ENCODE results near the gene DCST1. TPM values are rescaled to one million over a fixed set of nuclear protein-coding genes. Genes with fewer than 3 reads are reported as not detected.
A peak's percentile ranks its signal among the peaks of the same experiment; 100 is the strongest.

Gene DCST1
- total RNA-seq, 3 donors from 2014 or later = not detected

DNA sequence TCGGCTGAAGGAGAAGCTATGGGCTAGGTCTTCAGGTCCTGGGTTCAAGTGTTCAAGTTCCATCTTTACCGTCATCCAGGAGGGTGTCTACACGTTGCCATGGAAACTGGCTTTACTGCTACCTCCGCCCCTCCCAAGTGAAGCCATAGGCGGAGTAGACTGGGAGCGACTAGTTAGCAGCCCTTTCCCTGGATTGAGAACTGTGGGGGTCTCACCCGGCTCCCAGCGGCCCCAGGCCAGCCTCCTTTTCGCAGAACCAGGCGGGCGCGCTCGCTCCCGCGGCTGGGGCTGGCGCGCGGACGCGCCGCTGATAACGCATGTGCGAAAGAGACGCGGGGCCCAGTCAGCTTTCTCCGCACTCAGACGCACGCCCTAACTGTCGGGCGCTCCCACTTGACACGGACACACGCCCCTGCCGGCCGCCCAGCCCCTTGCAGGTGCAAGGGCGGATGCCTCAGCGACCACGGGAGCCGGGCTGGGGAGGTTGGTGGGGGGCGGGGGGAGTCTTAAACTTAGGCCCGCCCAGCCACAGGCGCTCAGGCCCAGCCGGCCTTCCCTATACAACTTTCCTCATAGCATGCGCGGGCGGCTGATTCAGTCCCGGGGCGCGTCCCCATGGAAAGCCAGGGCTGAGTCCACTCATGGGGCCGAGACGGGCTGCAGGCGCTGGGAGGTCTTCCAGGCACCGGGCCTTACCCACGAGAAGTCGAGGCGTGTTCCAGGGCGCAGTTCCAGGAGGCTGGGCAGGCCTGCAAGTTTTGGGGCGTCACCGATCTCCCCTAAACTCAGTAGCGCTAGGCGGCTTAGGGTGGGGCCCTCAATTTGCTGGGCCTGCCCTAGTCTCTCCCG lies 37.3 kb downstream of the DCST1 start:
- Mint-ChIP-seq H3K27me3 (ENCODE audit: low read depth) (no peaks in the 10 kb centered on the region), H3K4me3 (peak overlapping the region; percentile 19), H3K4me1 (ENCODE audit: low read depth) (peaks cover 18% of the 10 kb centered on the region), H3K9me3 (no peaks in the 10 kb centered on the region), H3K36me3 (ENCODE audit: insufficient read depth) (peaks cover 4% of the 10 kb centered on the region)
- DNase-seq (peak; percentile 61), ATAC-seq (peak; percentile 96 to 98)

DNA sequence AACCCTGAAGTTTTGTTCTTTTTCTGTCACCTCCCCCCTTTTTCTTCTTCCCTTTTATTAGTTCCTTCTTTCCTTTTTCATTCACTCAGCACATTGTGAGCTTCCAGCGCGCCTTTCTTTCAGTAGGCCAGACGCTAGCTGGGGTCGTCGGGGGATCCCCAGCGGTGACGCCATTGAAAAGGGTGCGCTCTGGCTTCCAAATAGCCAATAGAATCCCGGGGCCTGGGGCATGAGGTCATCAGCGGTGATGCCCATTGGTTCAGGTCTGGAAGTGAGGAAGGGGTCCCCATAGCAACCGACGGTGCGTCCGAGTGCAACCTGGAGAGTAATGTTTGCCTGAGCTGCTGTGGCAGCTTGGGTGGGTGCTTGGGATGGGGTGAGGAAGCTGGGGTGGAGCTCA lies 38.1 kb downstream of the DCST1 start:
- H3K36me3 Mint-ChIP-seq (ENCODE audit: insufficient read depth) = peaks cover 4% of the 10 kb centered on the region
- H3K27me3 Mint-ChIP-seq (ENCODE audit: low read depth) = no peaks in the 10 kb centered on the region
- DNase-seq (no peak), ATAC-seq (no peak)
- H3K9me3 Mint-ChIP-seq = no peaks in the 10 kb centered on the region
- peaks cover 18% of the 10 kb centered on the region for H3K4me1 Mint-ChIP-seq (ENCODE audit: low read depth)
- peak overlapping the region; percentile 5 for H3K4me3 Mint-ChIP-seq

DNA sequence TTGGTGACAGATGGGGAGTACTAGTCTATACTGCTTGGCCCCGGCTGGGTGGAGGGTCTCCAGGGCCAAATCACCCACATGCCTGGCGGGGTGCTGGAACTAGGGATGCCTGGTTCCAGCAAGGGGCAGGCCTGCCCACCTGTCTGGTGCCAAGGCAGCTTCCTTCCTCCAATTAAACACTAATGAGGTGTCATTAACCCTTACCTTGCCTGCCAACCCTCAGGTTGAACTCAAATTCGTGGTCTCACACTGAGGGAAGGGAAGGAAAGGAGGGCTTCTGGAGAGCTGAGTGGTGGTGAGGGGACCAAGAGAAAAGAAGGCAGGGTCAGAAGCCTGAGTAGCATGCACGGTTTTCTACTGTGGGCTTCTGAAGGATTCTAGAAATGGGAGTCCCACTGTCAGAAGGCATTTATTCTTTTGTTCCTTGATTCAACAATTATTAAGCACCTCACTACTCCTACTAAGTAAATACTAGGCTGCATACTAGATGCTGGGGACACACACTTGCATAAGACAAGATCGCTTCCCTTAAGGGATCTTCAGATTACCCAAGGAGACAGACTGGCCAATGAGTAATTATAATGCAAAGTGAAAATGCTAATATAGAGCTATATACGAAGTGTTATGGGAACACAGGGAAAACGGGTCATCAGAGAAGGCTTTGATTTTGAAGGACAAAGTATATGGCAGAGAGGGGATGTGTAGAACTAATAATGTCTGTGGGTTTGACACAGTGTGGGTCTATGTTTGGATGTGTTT lies 39.1 kb downstream of the DCST1 start:
- DNase-seq (no peak), ATAC-seq (no peak)
- Mint-ChIP-seq H3K4me3 (no peak overlapping the region), H3K36me3 (ENCODE audit: insufficient read depth) (peaks cover 2% of the 10 kb centered on the region), H3K27me3 (ENCODE audit: low read depth) (no peaks in the 10 kb centered on the region), H3K4me1 (ENCODE audit: low read depth) (peaks cover 18% of the 10 kb centered on the region), H3K9me3 (no peaks in the 10 kb centered on the region)

- Mint-ChIP-seq H3K4me1 (ENCODE audit: low read depth) (peaks cover 18% of the 10 kb centered on the region), H3K9me3 (no peaks in the 10 kb centered on the region), H3K36me3 (ENCODE audit: insufficient read depth) (no peaks in the 10 kb centered on the region), H3K4me3 (no peak overlapping the region), H3K27me3 (ENCODE audit: low read depth) (no peaks in the 10 kb centered on the region)
- ATAC-seq (no peak), DNase-seq (no peak)
Observed at GRCh38 chr1:155073377-155074242, 40.0 kb downstream of the DCST1 start.

- H3K27me3 Mint-ChIP-seq (ENCODE audit: low read depth) = peaks cover 9% of the 10 kb centered on the region
- no peaks in the 10 kb centered on the region for H3K36me3 Mint-ChIP-seq (ENCODE audit: insufficient read depth)
- DNase-seq (no peak), ATAC-seq (no peak)
- no peak overlapping the region for H3K4me3 Mint-ChIP-seq
- peaks cover 24% of the 10 kb centered on the region for H3K4me1 Mint-ChIP-seq (ENCODE audit: low read depth)
- H3K9me3 Mint-ChIP-seq = no peaks in the 10 kb centered on the region
Observed at GRCh38 chr1:155075535-155075934, 41.9 kb downstream of the DCST1 start.

DNA sequence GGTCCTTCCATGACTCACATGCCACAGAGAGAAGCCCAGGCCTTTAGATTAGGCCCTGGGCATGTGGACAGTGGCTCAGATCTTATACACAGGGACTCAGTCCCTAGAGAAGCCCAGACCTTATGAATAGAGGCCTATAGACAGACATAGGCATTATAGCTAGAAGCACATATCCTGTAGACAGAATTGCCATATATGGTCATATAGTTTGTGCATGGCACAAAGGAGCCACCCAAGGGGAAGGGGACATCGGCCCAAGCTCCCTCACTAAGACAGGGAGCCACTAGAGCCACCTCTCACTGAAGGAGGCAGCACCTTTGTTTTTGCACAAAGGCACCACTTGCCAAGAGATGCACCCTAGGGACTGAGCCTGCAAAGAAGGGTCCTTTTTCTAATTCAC lies 42.7 kb downstream of the DCST1 start:
- Mint-ChIP-seq H3K4me1 (ENCODE audit: low read depth) (peaks cover 28% of the 10 kb centered on the region), H3K36me3 (ENCODE audit: insufficient read depth) (no peaks in the 10 kb centered on the region), H3K9me3 (no peaks in the 10 kb centered on the region), H3K4me3 (no peak overlapping the region), H3K27me3 (ENCODE audit: low read depth) (peaks cover 13% of the 10 kb centered on the region)
- ATAC-seq (no peak), DNase-seq (no peak)

- Mint-ChIP-seq H3K9me3 (no peaks in the 10 kb centered on the region), H3K4me3 (peak overlapping the region; percentile 2), H3K27me3 (ENCODE audit: low read depth) (peaks cover 20% of the 10 kb centered on the region), H3K4me1 (ENCODE audit: low read depth) (peaks cover 32% of the 10 kb centered on the region), H3K36me3 (ENCODE audit: insufficient read depth) (no peaks in the 10 kb centered on the region)
- DNase-seq (no peak), ATAC-seq (no peak)
Observed at GRCh38 chr1:155077346-155077745, 43.7 kb downstream of the DCST1 start.

DNA sequence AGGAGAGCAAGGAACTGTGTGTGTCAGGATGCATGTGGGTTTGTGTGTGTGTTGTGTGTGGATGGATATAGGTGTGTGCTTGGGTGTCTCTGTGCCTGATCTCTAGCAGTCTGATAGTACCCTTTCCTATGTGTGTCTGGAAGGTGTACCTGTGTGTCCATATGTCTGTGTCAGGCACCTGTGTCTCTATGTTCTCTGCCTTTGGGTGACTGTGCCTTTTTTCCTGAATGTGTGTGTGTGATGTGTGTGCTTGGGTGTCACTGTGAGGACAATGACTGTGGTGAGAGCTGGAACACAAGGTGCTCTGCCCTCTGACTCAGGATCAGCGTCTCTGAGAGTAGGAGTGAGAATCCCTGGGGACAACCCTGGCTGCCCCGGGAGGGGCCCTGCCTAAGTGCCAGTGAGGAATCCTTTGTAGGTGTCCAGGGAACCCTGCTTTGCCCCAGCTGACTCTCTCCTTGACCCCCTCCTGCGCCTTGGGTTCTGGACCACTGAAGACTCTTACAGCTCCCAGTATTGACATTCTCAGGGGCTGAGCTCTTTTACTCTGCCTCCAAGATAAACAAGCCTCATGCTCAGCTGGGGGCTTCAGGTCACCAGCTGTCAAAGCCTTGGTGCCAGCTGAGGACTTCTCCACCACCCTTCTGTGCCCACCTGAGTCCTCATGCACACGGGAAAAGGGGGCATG lies 44.3 kb downstream of the DCST1 start:
- H3K27me3 Mint-ChIP-seq (ENCODE audit: low read depth) = peaks cover 26% of the 10 kb centered on the region
- peaks cover 35% of the 10 kb centered on the region for H3K4me1 Mint-ChIP-seq (ENCODE audit: low read depth)
- peak in 1 of 2 donors; percentile 26 for ATAC-seq
- peak overlapping the region; percentile 22 for H3K4me3 Mint-ChIP-seq
- no peak for DNase-seq
- no peaks in the 10 kb centered on the region for H3K36me3 Mint-ChIP-seq (ENCODE audit: insufficient read depth)
- no peaks in the 10 kb centered on the region for H3K9me3 Mint-ChIP-seq

- peaks cover 30% of the 10 kb centered on the region for H3K4me1 Mint-ChIP-seq (ENCODE audit: low read depth)
- no peaks in the 10 kb centered on the region for H3K36me3 Mint-ChIP-seq (ENCODE audit: insufficient read depth)
- peak; percentile 24 to 35 for ATAC-seq
Observed at GRCh38 chr1:155078469-155079209, 45.0 kb downstream of the DCST1 start, which contains the start of gene EFNA3. Gene EFNA3 (plus strand): TSS chr1:155078837. CDS start chr1:155078942, 105 bp downstream.

GRCh38 chr1:155079210-155079486 lies 45.5 kb downstream of the DCST1 start:
- Mint-ChIP-seq H3K36me3 (ENCODE audit: insufficient read depth) (no peaks in the 10 kb centered on the region), H3K4me1 (ENCODE audit: low read depth) (peaks cover 31% of the 10 kb centered on the region), H3K9me3 (no peaks in the 10 kb centered on the region), H3K27me3 (ENCODE audit: low read depth) (peaks cover 37% of the 10 kb centered on the region), H3K4me3 (peak overlapping the region; percentile 68)
- ATAC-seq (peak; percentile 1 to 3), DNase-seq (no peak)

More at GRCh38 chr1:155078469-155079209, 45.0 kb downstream of the DCST1 start, which contains the start of gene EFNA3:
- DNase-seq = peak; percentile 65
- Mint-ChIP-seq H3K4me3 (peak within 1 kb of the TSS; percentile 68), H3K27me3 (ENCODE audit: low read depth) (peaks cover 32% of the 10 kb centered on the region), H3K9me3 (no peaks in the 10 kb centered on the region)

- no peaks in the 10 kb centered on the region for H3K36me3 Mint-ChIP-seq (ENCODE audit: insufficient read depth)
- ATAC-seq (peak; percentile 5 to 11), DNase-seq (peak; percentile 18)
- no peaks in the 10 kb centered on the region for H3K9me3 Mint-ChIP-seq
- H3K4me3 Mint-ChIP-seq = peak overlapping the region; percentile 68
- peaks cover 36% of the 10 kb centered on the region for H3K4me1 Mint-ChIP-seq (ENCODE audit: low read depth)
- peaks cover 41% of the 10 kb centered on the region for H3K27me3 Mint-ChIP-seq (ENCODE audit: low read depth)
Observed at GRCh38 chr1:155079487-155080311, 46.1 kb downstream of the DCST1 start.

GRCh38 chr1:155080312-155081228 lies 46.9 kb downstream of the DCST1 start:
- Mint-ChIP-seq H3K27me3 (ENCODE audit: low read depth) (peaks cover 41% of the 10 kb centered on the region), H3K9me3 (no peaks in the 10 kb centered on the region), H3K4me3 (peak overlapping the region; percentile 72), H3K4me1 (ENCODE audit: low read depth) (peaks cover 41% of the 10 kb centered on the region), H3K36me3 (ENCODE audit: insufficient read depth) (no peaks in the 10 kb centered on the region)
- DNase-seq (peak; percentile 23), ATAC-seq (no peak)
